Ovary (tissue), 9 donors: ENCODE results near the gene LOXHD1. TPM values are rescaled to one million over a fixed set of nuclear protein-coding genes. Genes with fewer than 3 reads are reported as not detected.

Experiments used
- DNase-seq, 5 donors: peaks; one replicate each; pipeline ENCODE4 v3.0.0-alpha.2; 2019 to 2020
- H3K27ac ChIP-seq, 2 donors: fragments of 200-600 bp; one replicate each; pipeline versions ENCODE4 v1.5.1 to v1.8.0; 2019 to 2022
- H3K27me3 ChIP-seq: fragments of 200-600 bp; one replicate; pipeline ENCODE4 v1.8.0; 2022
- H3K36me3 ChIP-seq: fragments of 200-600 bp; sonication (generic); one replicate; pipeline ENCODE4 v1.5.1; 2019
- H3K4me1 ChIP-seq: one replicate; pipeline ENCODE4 v1.8.1; 2013; ENCODE audit warnings: mild to moderate bottlenecking, moderate library complexity; ENCODE audit not compliant: insufficient read depth
- H3K4me3 ChIP-seq: fragments of 200-600 bp; sonication (generic); one replicate; pipeline ENCODE4 v1.5.1; 2017
- H3K9me3 ChIP-seq, 2 donors: fragments of 200-600 bp in 1 of 2; sonication (generic) in 1 of 2; one replicate each; pipeline versions ENCODE4 v1.5.1 to v1.8.1; 2013 to 2019; ENCODE audit warnings: mild to moderate bottlenecking in 1 of 2, moderate library complexity in 1 of 2
- EP300 ChIP-seq: sonication (generic); formaldehyde crosslinking; IDR thresholded peaks from one replicate; pipeline ENCODE4 v1.6.1; 2017; ENCODE audit warnings: antibody characterized with exemption
- POLR2A ChIP-seq: fragments of 450-650 bp; IDR thresholded peaks from one replicate; pipeline ENCODE4 v1.6.1; 2017; ENCODE audit warnings: antibody characterized with exemption, mild to moderate bottlenecking, moderate library complexity
- WGBS, 3 donors: extraction: QIAGEN DNeasy Blood & Tissue Kit in 1 of 3; methylation state at CpG; one replicate each; pipeline versions ENCODE4 v1.1.5 to v1.1.7; 2013 to 2017; 5-methylcytosine and 5-hydroxymethylcytosine counted together
- intact Hi-C, 4 donors: fragments of 100-400 bp; cut with DNase I; formaldehyde crosslinking; loops; one replicate each; pipeline versions ENCODE4 v1.11.0 to v1.15.1; 2022 to 2023
- polyA plus RNA-seq, 2 donors: library from polyadenylated mRNA; stranded (reverse); fragments of 200-250 nt in 1 of 2; fragments of 350-450 nt in 1 of 2; fragmentation: Illumina TruSeq in 1 of 2; extraction: RNeasy Lipid Tissue Mini Kit (QIAGEN cat#74804) in 1 of 2; gene quantifications; one replicate each; pipeline ENCODE4 v1.2.3, GENCODE V29; 2013 to 2014
- total RNA-seq, 7 donors: library from RNA; depleted of rRNA in 2 of 7; stranded (reverse); fragments of >200 nt in 2 of 7; fragmentation: NEBNext Ultra II Directional in 3 of 7; extraction: Animal tissue kit (Norgen Biotek cat#: 25700) in 3 of 7; gene quantifications; one replicate each; pipeline versions ENCODE4 v1.1.0 to v1.2.4, GENCODE V29; 2016 to 2023
- TF ChIP-seq, protein P1 (sequence below), 3 donors: fragments of 450-650 bp in 2 of 3; fragments of 200-600 bp in 1 of 3; IDR thresholded peaks; one replicate each; pipeline versions ENCODE4 v1.5.1 to v1.8.0; 2016 to 2022; ENCODE audit warnings: antibody characterized with exemption in 3 of 3, mild to moderate bottlenecking in 1 of 3
- donor health status: DM: no; HTN: no; CAD: no; lungs with moderate emphysema.
- donor health status: DM: no; HTN: no; CAD: no.
- donor health status: Bipolar disorder and iron deficiency.
- donor health status: DM: yes; HTN: yes; CAD: no.
- donor health status: DM: no; HTN: no; CAD: no.
- donor health status: DM: yes; HTN: yes; CAD: no.

LOXHD1 gene
- total and polyA plus RNA-seq, 9 donors: 0.13 to 1.2 (median 0.31) TPM; not detected in 3

DNA sequence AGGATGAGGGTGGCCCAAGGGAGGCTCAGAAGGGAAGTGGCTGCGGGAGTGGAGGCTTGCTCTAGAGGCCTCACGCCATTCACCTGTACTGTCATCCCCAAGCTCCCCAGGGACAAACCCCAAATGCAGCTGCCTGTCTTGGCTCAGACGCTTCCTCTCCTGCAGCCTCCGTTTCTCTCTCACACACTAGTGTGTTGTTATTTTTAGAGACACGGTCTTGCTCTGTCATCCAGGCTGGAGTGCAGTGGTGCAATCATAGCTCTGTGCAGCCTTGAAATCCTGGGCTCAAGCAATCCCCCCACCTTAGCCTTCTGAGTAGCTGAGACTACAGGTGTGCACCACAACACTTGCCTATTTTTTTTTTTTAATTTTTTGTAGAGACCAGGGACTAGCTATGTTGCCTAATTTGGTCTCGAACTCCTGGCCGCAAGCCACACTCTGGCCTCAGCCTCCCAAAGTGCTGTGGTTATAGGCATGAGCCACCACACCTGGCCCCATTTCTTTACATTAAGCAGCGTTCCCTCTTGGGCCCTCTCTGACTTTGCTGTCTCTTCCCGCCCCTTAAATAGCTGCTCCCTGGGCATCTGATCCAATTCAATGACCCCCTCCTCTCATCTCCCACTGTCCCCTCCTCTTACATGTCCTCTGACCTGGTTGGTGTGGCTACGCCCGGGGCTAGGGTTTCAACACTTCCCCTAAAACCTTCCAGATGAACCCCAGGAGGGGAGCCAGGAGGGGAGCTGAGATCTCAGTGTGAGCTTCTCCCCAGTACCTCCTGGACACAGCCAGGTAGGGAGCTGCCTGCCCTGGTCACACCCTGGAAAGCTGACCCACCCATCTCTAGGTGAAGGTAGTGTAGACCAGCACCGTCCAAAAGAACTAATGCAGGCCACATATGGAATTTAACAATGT is 24.0 kb upstream of the LOXHD1 start:
- TF ChIP-seq POLR2A: no peak
- no peak for TF ChIP-seq EP300
- TF ChIP-seq, protein P1, sequence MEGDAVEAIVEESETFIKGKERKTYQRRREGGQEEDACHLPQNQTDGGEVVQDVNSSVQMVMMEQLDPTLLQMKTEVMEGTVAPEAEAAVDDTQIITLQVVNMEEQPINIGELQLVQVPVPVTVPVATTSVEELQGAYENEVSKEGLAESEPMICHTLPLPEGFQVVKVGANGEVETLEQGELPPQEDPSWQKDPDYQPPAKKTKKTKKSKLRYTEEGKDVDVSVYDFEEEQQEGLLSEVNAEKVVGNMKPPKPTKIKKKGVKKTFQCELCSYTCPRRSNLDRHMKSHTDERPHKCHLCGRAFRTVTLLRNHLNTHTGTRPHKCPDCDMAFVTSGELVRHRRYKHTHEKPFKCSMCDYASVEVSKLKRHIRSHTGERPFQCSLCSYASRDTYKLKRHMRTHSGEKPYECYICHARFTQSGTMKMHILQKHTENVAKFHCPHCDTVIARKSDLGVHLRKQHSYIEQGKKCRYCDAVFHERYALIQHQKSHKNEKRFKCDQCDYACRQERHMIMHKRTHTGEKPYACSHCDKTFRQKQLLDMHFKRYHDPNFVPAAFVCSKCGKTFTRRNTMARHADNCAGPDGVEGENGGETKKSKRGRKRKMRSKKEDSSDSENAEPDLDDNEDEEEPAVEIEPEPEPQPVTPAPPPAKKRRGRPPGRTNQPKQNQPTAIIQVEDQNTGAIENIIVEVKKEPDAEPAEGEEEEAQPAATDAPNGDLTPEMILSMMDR (IDR thresholded peaks at IDR 0.05): no peak
- Histone ChIP-seq H3K27ac (no peak overlapping the region), H3K4me3 (no peak overlapping the region)

DNA sequence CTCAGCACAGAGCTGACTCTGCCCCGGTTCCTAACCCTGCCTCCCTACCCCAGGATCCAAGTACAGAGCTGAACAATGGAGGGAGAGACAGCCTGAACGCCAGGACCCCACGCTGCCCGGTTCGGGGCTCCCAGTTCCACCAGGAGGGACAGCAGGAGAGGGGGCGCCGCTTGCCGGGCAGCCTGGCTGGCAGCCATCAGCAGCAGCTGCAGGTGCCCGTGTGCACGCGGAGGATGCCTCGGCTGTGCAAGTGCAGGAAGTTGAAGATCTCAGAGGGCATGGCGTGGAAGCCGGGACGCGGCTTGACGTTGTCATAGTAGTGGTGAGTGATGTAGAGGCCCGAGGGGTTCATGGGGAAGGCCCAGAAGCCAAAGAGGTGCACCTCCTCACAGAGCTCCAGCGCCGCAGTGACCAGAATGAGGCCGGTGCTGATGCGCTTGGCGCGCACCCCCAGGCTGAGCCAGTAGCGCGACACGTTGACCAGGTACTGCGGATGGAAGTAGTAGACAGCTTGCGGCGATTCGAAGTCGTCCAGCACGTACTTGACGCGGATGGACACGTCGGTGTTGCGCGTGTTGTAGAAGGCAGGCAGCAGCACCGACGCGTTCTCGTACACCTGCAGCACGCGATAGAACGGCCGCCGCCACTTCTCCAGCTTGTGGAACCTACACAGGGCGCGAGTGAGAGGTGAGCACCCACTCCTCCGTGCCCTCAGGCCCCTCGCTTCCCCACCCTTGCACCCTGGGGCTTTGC is 23.0 kb upstream of the LOXHD1 start:
- intact Hi-C loops: no loop called here
- no peaks in the 10 kb centered on the region for H3K9me3 ChIP-seq
- no peaks in the 10 kb centered on the region for H3K27me3 ChIP-seq
- no peak overlapping the region for H3K27ac ChIP-seq
- H3K36me3 ChIP-seq: no peaks in the 10 kb centered on the region
- TF ChIP-seq, protein P1 (IDR thresholded peaks at IDR 0.05): no peak
- TF ChIP-seq POLR2A: no peak
- no peak for TF ChIP-seq EP300
- 93 to 95% (median 94%) methylated on average over 52 of the region's 52 CpGs for WGBS, 3 donors
- no peak overlapping the region for H3K4me3 ChIP-seq
- DNase-seq: no peak
- no peaks in the 10 kb centered on the region for H3K4me1 ChIP-seq

More for the DNA sequence above, 24.0 kb upstream of the LOXHD1 start:
- H3K36me3 ChIP-seq: no peaks in the 10 kb centered on the region
- DNase-seq: no peak
- WGBS, 3 donors: 76 to 81% (median 80%) methylated on average over 12 of the region's 12 CpGs
- H3K9me3 ChIP-seq: no peaks in the 10 kb centered on the region
- H3K4me1 ChIP-seq: no peaks in the 10 kb centered on the region
- intact Hi-C loops: no loop called here
- H3K27me3 ChIP-seq: no peaks in the 10 kb centered on the region

DNA sequence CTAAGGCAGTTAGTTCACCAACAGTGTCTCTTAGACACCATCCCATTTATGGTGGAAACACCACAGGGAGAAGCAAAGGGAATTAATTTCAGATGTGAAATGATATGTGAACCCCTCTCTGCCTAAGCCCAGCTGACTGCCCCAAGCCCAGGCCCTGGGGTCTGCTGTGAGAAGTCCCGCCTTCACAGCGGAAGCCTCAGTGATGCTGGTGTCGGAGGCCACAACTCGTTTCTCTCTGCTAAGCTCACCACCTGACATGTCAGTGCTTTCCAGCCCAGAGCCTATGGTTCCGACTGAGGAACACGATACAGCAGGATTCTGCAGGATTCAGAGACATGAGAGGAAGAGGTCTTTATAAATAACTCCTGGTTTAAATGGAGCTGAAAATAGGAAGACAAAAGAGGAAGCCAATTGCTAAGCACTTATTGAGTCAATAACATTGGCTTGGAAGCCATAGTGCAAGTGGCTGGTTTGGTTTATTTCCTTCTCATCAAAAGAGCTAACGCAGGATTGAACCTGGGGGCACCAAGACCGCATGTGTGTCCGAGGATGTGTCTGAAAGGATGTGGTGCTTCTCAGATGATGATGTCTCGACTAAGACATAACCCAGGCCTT is 21.9 kb upstream of the LOXHD1 start:
- no peaks in the 10 kb centered on the region for H3K9me3 ChIP-seq
- H3K27ac ChIP-seq: no peak overlapping the region
- intact Hi-C loops: no loop called here
- no peaks in the 10 kb centered on the region for H3K4me1 ChIP-seq
- H3K27me3 ChIP-seq: no peaks in the 10 kb centered on the region
- no peak overlapping the region for H3K4me3 ChIP-seq
- H3K36me3 ChIP-seq: no peaks in the 10 kb centered on the region
- DNase-seq: no peak
- TF ChIP-seq EP300 (no peak), POLR2A (no peak)
- TF ChIP-seq, protein P1 (IDR thresholded peaks at IDR 0.05): no peak
- WGBS, 3 donors: 87 to 89% (median 88%) methylated on average over 10 of the region's 10 CpGs

DNA sequence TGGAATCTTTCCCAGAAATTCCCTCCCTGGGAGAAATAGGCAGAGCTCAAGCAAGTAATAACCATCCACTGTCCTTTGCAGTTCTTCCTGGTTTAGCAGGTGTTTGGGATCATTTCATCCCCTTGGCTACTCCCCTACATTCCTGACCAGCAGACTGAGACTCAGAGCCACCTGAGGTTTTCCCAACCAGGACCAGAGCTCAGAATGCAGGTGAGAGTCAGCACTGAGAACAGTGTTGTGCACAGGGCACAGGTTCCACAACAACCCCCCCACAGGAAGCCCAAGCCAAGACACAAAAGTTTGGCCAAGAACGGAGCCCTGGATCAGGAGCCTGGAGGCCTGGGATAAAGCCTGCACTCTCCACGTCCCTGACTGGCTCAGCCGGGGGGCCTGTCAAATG is 21.0 kb upstream of the LOXHD1 start:
- Histone ChIP-seq H3K36me3 (no peaks in the 10 kb centered on the region), H3K4me3 (no peak overlapping the region), H3K27me3 (no peaks in the 10 kb centered on the region), H3K4me1 (no peaks in the 10 kb centered on the region), H3K9me3 (no peaks in the 10 kb centered on the region), H3K27ac (no peak overlapping the region)
- intact Hi-C loops: no loop called here
- DNase-seq: no peak
- TF ChIP-seq POLR2A: no peak
- TF ChIP-seq EP300: no peak
- TF ChIP-seq, protein P1 (IDR thresholded peaks at IDR 0.05): no peak
- WGBS, 3 donors: 38 to 51% (median 51%) methylated on average over 3 of the region's 3 CpGs
